Left renal cortex interstitium (tissue), 4 donors: ENCODE measurements around the gene SUDS3. TPM values are rescaled to one million over a fixed set of nuclear protein-coding genes. Genes with fewer than 3 reads are reported as not detected.

Source experiments
- DNase-seq, 4 donors: peaks; one replicate each; pipeline ENCODE4 v3.0.0-alpha.2; 2013; ENCODE audit warnings: low read depth in 4 of 4, low spot score in 2 of 4, missing footprints in 1 of 4
- polyA plus RNA-seq, 4 donors: library from polyadenylated mRNA; unstranded; fragments of 120-200 nt; gene quantifications; one replicate each; pipeline ENCODE4 v1.2.1, GENCODE V29; 2013; ENCODE audit not compliant: insufficient read length in 4 of 4

Gene SUDS3
- polyA plus RNA-seq, 4 donors = 42.2 to 55.8 (median 46.8) TPM

- no peak for DNase-seq
Observed at GRCh38 chr12:118439068-118439467, 62.7 kb downstream of the SUDS3 start.

GRCh38 chr12:118446247-118446646, 69.9 kb downstream of the SUDS3 start:
- DNase-seq = no peak

- no peak for DNase-seq
Observed at GRCh38 chr12:118447181-118447580, 70.8 kb downstream of the SUDS3 start.

GRCh38 chr12:118448341-118448740, 72.0 kb downstream of the SUDS3 start:
- DNase-seq = no peak

- DNase-seq = no peak
Observed at GRCh38 chr12:118455327-118455726, 79.0 kb downstream of the SUDS3 start.

GRCh38 chr12:118456741-118457140, 80.4 kb downstream of the SUDS3 start:
- DNase-seq = no peak

- DNase-seq = no peak
Observed at GRCh38 chr12:118459110-118459509, 82.8 kb downstream of the SUDS3 start.

- no peak for DNase-seq
Observed at GRCh38 chr12:118463677-118464076, 87.3 kb downstream of the SUDS3 start.

- no peak for DNase-seq
Observed at GRCh38 chr12:118465706-118466105, 89.4 kb downstream of the SUDS3 start.

Other genes with a start within 250 kb of the SUDS3 start
- gene PEBP1, start 240.4 kb upstream of the SUDS3 start, polyA plus RNA-seq = 100 to 1,000 TPM; 268 to 353 (median 333) TPM
- 10 to 100 TPM; 27.5 to 38.9 (median 32.2) TPM for gene TAOK3, start 3.6 kb upstream of the SUDS3 start, polyA plus RNA-seq